Ectodermal cell (in vitro differentiated cells): ENCODE results near the gene TMEM106B.

ENCODE experiments used
- H3K27ac ChIP-seq: 2 replicates; pipeline ENCODE4 v1.7.0; 2013; ENCODE audit warnings: mild to moderate bottlenecking, low read depth, low read length; ENCODE audit not compliant: insufficient read depth, poor library complexity, severe bottlenecking
- H3K27me3 ChIP-seq: 2 replicates; pipeline ENCODE4 v1.7.0; 2013; ENCODE audit warnings: mild to moderate bottlenecking, low read length; ENCODE audit not compliant: insufficient read depth, control insufficient read depth, poor library complexity, severe bottlenecking
- H3K36me3 ChIP-seq: one replicate; pipeline ENCODE4 v1.7.0; 2013; ENCODE audit warnings: low read length; ENCODE audit not compliant: control insufficient read depth, insufficient read depth
- H3K4me1 ChIP-seq: one replicate; pipeline ENCODE4 v1.7.0; 2013; ENCODE audit warnings: low read length; ENCODE audit not compliant: control insufficient read depth, insufficient read depth
- H3K4me3 ChIP-seq: 2 replicates; pipeline ENCODE4 v1.7.0; 2013; ENCODE audit warnings: low read depth, low read length, control low read depth; ENCODE audit not compliant: insufficient read depth
- H3K9me3 ChIP-seq: 2 replicates; pipeline ENCODE4 v1.7.0; 2013; ENCODE audit warnings: mild to moderate bottlenecking, low read length, moderate library complexity; ENCODE audit not compliant: control insufficient read depth
- WGBS, 2 experiments: methylation state at CpG; one replicate each; pipeline ENCODE4 v1.1.7; 2013; ENCODE audit warnings: missing lambda C conversion rate in 2 of 2; 5-methylcytosine and 5-hydroxymethylcytosine counted together

TMEM106B gene

GRCh38 chr7:12226756-12227155 lies 15.7 kb downstream of the TMEM106B start:
- peaks cover 6% of the 10 kb centered on the region for H3K36me3 ChIP-seq

DNA sequence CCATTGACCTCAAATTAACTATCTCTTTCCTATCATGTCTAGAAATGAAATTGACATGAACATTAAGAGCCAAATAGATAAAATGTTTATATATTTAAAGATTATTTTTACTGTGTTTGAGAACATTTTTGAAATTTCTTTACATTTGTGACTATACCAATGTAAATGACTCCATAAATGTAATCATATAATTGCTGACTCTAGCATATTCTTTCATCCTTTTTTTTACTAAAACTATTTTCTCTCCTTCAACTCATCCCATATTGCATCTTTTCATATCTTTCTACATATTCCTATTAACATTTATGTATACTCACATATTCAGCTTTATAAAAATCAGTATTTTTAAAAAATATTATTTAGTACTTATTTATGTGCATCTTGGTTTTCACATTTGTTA lies 16.9 kb downstream of the TMEM106B start:
- Histone ChIP-seq H3K9me3 (no peaks in the 10 kb centered on the region), H3K4me3 (no peak overlapping the region), H3K4me1 (no peaks in the 10 kb centered on the region), H3K27me3 (no peaks in the 10 kb centered on the region), H3K27ac (no peak overlapping the region), H3K36me3 (peaks cover 6% of the 10 kb centered on the region)

More at GRCh38 chr7:12226756-12227155, 15.7 kb downstream of the TMEM106B start:
- Histone ChIP-seq H3K27ac (no peak overlapping the region), H3K9me3 (no peaks in the 10 kb centered on the region), H3K4me3 (no peak overlapping the region), H3K4me1 (no peaks in the 10 kb centered on the region), H3K27me3 (no peaks in the 10 kb centered on the region)
- WGBS, 2 experiments: 100% methylated on average over 2 of the region's 2 CpGs; no CpG with 5 or more reads in 1 of the 2 experiments

GRCh38 chr7:12229046-12229445 lies 18.0 kb downstream of the TMEM106B start:
- no peaks in the 10 kb centered on the region for H3K9me3 ChIP-seq
- H3K4me1 ChIP-seq: no peaks in the 10 kb centered on the region
- no peak overlapping the region for H3K27ac ChIP-seq
- peaks cover 6% of the 10 kb centered on the region for H3K36me3 ChIP-seq
- H3K4me3 ChIP-seq: no peak overlapping the region
- no peaks in the 10 kb centered on the region for H3K27me3 ChIP-seq

DNA sequence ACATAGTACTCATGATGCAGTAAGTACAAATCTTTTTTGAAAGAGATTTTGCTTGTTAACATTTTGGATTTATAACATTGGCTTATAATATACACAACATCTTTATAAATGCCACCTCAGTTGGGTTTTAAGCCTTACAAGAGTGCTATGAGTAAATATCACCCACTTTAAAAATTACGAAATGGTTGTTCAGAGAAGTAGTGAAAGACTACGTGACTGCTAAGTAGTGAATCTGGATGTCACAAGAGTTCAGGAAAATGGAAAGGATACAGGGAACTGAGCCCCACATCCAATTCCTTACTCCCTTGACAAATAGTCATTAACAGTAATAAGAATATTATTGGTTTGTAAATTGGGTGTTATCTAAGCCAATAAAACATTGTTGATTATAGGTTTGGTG lies 20.0 kb downstream of the TMEM106B start:
- Histone ChIP-seq H3K4me3 (no peak overlapping the region), H3K36me3 (peaks cover 6% of the 10 kb centered on the region), H3K9me3 (no peaks in the 10 kb centered on the region), H3K4me1 (no peaks in the 10 kb centered on the region), H3K27ac (no peak overlapping the region), H3K27me3 (no peaks in the 10 kb centered on the region)
- WGBS, 2 experiments: 93 to 100% methylated on average over 2 of the region's 2 CpGs

DNA sequence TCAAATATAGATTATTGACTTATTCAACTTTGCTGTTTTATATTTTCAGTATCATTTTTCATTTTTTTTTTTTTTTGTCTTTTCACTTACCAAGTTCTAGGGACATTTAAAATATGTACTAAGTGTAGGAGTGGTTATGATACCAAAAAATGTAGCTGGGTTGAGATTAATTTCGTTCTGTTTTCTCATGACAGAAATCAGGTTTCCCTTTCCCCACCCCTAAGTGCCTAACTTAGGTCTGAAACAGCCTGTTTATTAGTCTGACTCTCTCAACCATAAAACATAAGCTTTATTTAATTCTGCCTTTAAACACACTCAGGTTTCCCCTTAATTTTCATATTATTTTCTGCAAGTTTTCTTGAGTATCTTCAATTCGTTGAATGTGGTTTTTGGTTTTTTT lies 22.1 kb downstream of the TMEM106B start:
- 92 to 100% methylated on average over 1 of the region's 2 CpGs for WGBS, 2 experiments
- H3K4me3 ChIP-seq: no peak overlapping the region
- peaks cover 6% of the 10 kb centered on the region for H3K36me3 ChIP-seq
- no peaks in the 10 kb centered on the region for H3K4me1 ChIP-seq
- no peak overlapping the region for H3K27ac ChIP-seq
- no peaks in the 10 kb centered on the region for H3K27me3 ChIP-seq
- no peaks in the 10 kb centered on the region for H3K9me3 ChIP-seq

- peaks cover 6% of the 10 kb centered on the region for H3K36me3 ChIP-seq
- H3K4me3 ChIP-seq: no peak overlapping the region
- 90 to 100% methylated on average over 1 to 2 of the region's 2 CpGs for WGBS, 2 experiments
- H3K4me1 ChIP-seq: no peaks in the 10 kb centered on the region
- H3K27me3 ChIP-seq: no peaks in the 10 kb centered on the region
- H3K27ac ChIP-seq: no peak overlapping the region
- no peaks in the 10 kb centered on the region for H3K9me3 ChIP-seq
Measured at GRCh38 chr7:12234334-12234865, 23.3 kb downstream of the TMEM106B start.

- Histone ChIP-seq H3K4me1 (no peaks in the 10 kb centered on the region), H3K27me3 (no peaks in the 10 kb centered on the region), H3K9me3 (no peaks in the 10 kb centered on the region), H3K27ac (no peak overlapping the region), H3K36me3 (peaks cover 2% of the 10 kb centered on the region), H3K4me3 (no peak overlapping the region)
- WGBS, 2 experiments: 83 to 95% methylated on average over 1 of the region's 1 CpG
Measured at GRCh38 chr7:12235970-12236369, 24.9 kb downstream of the TMEM106B start.

DNA sequence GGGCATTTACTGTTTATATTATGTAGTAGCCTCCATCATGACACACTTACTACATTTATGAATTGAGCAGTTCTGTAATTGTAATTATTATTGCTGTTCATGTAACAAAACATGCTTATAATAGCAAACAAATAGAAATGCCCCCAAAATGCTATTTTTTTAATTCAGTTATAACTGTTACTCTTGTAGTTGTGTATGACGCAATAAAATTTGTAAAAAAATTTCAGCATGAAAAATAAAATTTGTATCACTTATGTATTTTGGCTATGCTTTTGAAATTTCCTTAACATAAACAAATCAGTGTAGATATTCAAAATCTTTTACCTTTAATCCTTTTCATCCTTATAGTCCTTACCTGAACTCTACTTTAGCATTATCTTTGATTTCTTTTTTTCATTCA lies 25.9 kb downstream of the TMEM106B start:
- no peaks in the 10 kb centered on the region for H3K27me3 ChIP-seq
- WGBS, 2 experiments: no CpG with 5 or more reads among the region's 1 CpG
- H3K36me3 ChIP-seq: no peaks in the 10 kb centered on the region
- H3K27ac ChIP-seq: no peak overlapping the region
- no peaks in the 10 kb centered on the region for H3K9me3 ChIP-seq
- H3K4me3 ChIP-seq: no peak overlapping the region
- no peaks in the 10 kb centered on the region for H3K4me1 ChIP-seq

DNA sequence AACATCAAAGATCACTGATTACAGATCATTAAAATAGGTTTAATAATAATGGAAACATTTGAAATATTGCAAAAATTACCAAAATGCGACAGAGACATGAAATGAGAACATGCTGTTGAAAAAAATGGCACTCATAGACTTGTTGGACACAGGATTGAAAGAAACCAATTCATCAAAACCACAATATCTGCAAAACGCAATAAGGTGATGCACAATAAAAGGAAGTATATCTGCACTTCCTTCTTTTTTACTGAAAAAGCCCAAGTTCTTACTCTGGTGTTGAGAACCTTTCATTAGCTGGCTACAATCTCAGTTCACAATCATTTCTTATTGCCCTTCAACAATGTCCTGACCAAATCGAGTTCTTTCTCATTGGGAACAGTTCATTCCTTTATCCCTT lies 28.7 kb downstream of the TMEM106B start:
- no peaks in the 10 kb centered on the region for H3K36me3 ChIP-seq
- H3K27ac ChIP-seq: no peak overlapping the region
- no peaks in the 10 kb centered on the region for H3K9me3 ChIP-seq
- no peak overlapping the region for H3K4me3 ChIP-seq
- H3K27me3 ChIP-seq: no peaks in the 10 kb centered on the region
- 91 to 98% methylated on average over 3 of the region's 3 CpGs for WGBS, 2 experiments
- no peaks in the 10 kb centered on the region for H3K4me1 ChIP-seq

- Histone ChIP-seq H3K4me3 (no peak overlapping the region), H3K36me3 (no peaks in the 10 kb centered on the region), H3K9me3 (no peaks in the 10 kb centered on the region), H3K4me1 (no peaks in the 10 kb centered on the region), H3K27ac (no peak overlapping the region), H3K27me3 (no peaks in the 10 kb centered on the region)
- 69 to 75% methylated on average over 3 of the region's 3 CpGs for WGBS, 2 experiments
Measured at GRCh38 chr7:12244129-12244528, 33.0 kb downstream of the TMEM106B start.

DNA sequence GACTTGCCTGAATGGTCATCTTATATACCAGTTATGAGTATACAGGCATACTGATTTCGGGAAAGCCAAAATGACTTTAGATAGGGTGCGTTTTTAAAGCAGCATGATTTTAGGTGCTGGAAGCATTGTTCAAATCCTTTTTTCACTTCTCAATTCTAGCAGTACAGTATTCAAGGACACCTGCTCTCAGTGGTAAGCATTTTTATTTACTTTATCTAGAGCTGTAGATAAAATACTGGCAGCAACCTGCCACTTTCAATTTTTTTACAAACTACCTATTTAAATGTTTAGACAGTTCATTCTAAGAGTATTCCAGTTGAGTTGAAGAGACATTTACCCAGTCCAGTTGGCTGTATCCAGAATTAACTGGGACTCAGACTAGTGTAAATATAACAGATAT lies 33.6 kb downstream of the TMEM106B start:
- H3K4me1 ChIP-seq: no peaks in the 10 kb centered on the region
- H3K27me3 ChIP-seq: no peaks in the 10 kb centered on the region
- H3K27ac ChIP-seq: no peak overlapping the region
- WGBS, 2 experiments: 91 to 100% methylated on average over 2 of the region's 2 CpGs
- H3K9me3 ChIP-seq: no peaks in the 10 kb centered on the region
- H3K4me3 ChIP-seq: no peak overlapping the region
- H3K36me3 ChIP-seq: no peaks in the 10 kb centered on the region
